Endothelial cell of umbilical vein (primary cell): ENCODE data around the gene FRMD4A. TPM values are rescaled to one million over a fixed set of nuclear protein-coding genes. Genes with fewer than 3 reads are reported as not detected.

ENCODE experiments used
- BruUV-seq: library from RNA; stranded (reverse); fragments of 400-500 nt; replicated peaks from 2 replicates; lab custom pipeline; 2021; lab: Mats Ljungman, UMichigan
- CTCF ChIA-PET: fragments of 300-600, 350-600 bp; sonication (Branson Sonifier 250); formaldehyde crosslinking; loops from one replicate; lab custom pipeline; 2021; ENCODE audit warnings: antibody characterized with exemption, inconsistent platforms; lab: Charles Lee
- POLR2A ChIA-PET: fragments of 300-600, 350-600 bp; sonication (Branson Sonifier 250); formaldehyde crosslinking; loops from one replicate; lab custom pipeline; 2021; ENCODE audit warnings: antibody characterized with exemption, inconsistent platforms; lab: Charles Lee
- DNase-seq: peaks from one replicate; pipeline ENCODE4 v3.0.0-alpha.2; 2011; ENCODE audit warnings: low read depth, low spot score
- FAIRE-seq: peaks from 2 replicates; lab custom pipeline; 2011; peaks lifted over from hg19 to GRCh38; lab: Jason Lieb, UNC
- H2AFZ ChIP-seq: 2 replicates; pipeline ENCODE4 v1.6.0; 2012; ENCODE audit warnings: low read depth, low read length, control low read depth, inconsistent platforms
- H3K27ac ChIP-seq: 2 replicates; pipeline ENCODE4 v1.5.1; 2011; ENCODE audit warnings: low read depth, mild to moderate bottlenecking, control low read depth, low read length, moderate library complexity; ENCODE audit not compliant: insufficient read depth
- H3K27me3 ChIP-seq, 2 experiments: 2 replicates each; pipeline versions ENCODE4 v1.6.0 to v1.6.1; 2011; ENCODE audit warnings: low read length in 2 of 2, mixed read lengths in 1 of 2; ENCODE audit not compliant: control insufficient read depth in 2 of 2, insufficient read depth in 2 of 2
- H3K36me3 ChIP-seq, 2 experiments: 2 replicates in 1 of 2; 3 replicates in 1 of 2; pipeline ENCODE4 v1.5.1; 2011; ENCODE audit warnings: low read length in 2 of 2, mild to moderate bottlenecking in 1 of 2, moderate library complexity in 1 of 2; ENCODE audit not compliant: control insufficient read depth in 2 of 2, insufficient read depth in 2 of 2; ENCODE audit errors: extremely low read depth in 1 of 2
- H3K4me1 ChIP-seq: 3 replicates; pipeline ENCODE4 v1.5.1; 2011; ENCODE audit warnings: mild to moderate bottlenecking, low read length; ENCODE audit not compliant: control insufficient read depth, insufficient read depth; ENCODE audit errors: extremely low read depth
- H3K4me2 ChIP-seq: 2 replicates; pipeline ENCODE4 v1.6.1; 2011; ENCODE audit warnings: low read length, control low read depth, mixed read lengths; ENCODE audit not compliant: insufficient read depth
- H3K4me3 ChIP-seq, 3 experiments: fragments of 200-600 bp in 1 of 3; sonication (generic), shearing (Covaris generic) in 1 of 3; replicated peaks in 1 of 3; 2 replicates each; pipeline ENCODE4 v1.5.1; 2011 to 2016; ENCODE audit warnings: control low read depth in 3 of 3, low read length in 3 of 3, mild to moderate bottlenecking in 2 of 3, inconsistent platforms in 1 of 3, low read depth in 1 of 3, moderate library complexity in 1 of 3; ENCODE audit not compliant: insufficient read depth in 1 of 3
- H3K79me2 ChIP-seq: 2 replicates; pipeline ENCODE4 v1.6.0; 2012; ENCODE audit warnings: low read length, inconsistent platforms; ENCODE audit not compliant: control insufficient read depth, insufficient read depth
- H3K9ac ChIP-seq: replicated peaks from 2 replicates; pipeline ENCODE3; 2011; ENCODE audit warnings: low read length, control low read depth; ENCODE audit not compliant: insufficient read depth; ENCODE audit errors: extremely low read depth
- H3K9me1 ChIP-seq: replicated peaks from 3 replicates; pipeline ENCODE4 v1.6.0; 2011; ENCODE audit warnings: mild to moderate bottlenecking, low read length; ENCODE audit not compliant: control insufficient read depth, insufficient read depth; ENCODE audit errors: extremely low read depth
- H3K9me3 ChIP-seq: replicated peaks from 2 replicates; pipeline ENCODE4 v1.5.1; 2012; ENCODE audit warnings: low read length, inconsistent platforms; ENCODE audit not compliant: control insufficient read depth, insufficient read depth
- H4K20me1 ChIP-seq: replicated peaks from 2 replicates; pipeline ENCODE3; 2011; ENCODE audit warnings: mild to moderate bottlenecking, low read length; ENCODE audit not compliant: control insufficient read depth, insufficient read depth; ENCODE audit errors: extremely low read depth
- EZH2 ChIP-seq: IDR thresholded peaks from 2 replicates; pipeline ENCODE4 v1.6.1; 2012; ENCODE audit warnings: borderline replicate concordance, low read depth, mild to moderate bottlenecking, moderate library complexity, low read length, inconsistent platforms; ENCODE audit not compliant: severe bottlenecking
- FOS ChIP-seq: IDR thresholded peaks from 2 replicates; pipeline ENCODE4 v1.6.1; 2011; ENCODE audit warnings: mild to moderate bottlenecking, low read length, moderate library complexity, borderline replicate concordance; ENCODE audit not compliant: insufficient read depth
- GATA2 ChIP-seq: IDR thresholded peaks from 2 replicates; pipeline ENCODE4 v1.7.0; 2011; ENCODE audit warnings: low read depth, mild to moderate bottlenecking, moderate library complexity, mixed read lengths, low read length; ENCODE audit not compliant: insufficient read length, insufficient read depth
- JUN ChIP-seq: IDR thresholded peaks from 2 replicates; pipeline ENCODE4 v1.6.1; 2011; ENCODE audit warnings: borderline replicate concordance, low read depth; ENCODE audit not compliant: insufficient read length, insufficient read depth
- MYC ChIP-seq: IDR thresholded peaks from one replicate; pipeline ENCODE4 v1.6.1; 2011; ENCODE audit warnings: mild to moderate bottlenecking, low read depth, low read length
- POLR2A ChIP-seq: IDR thresholded peaks from 2 replicates; pipeline ENCODE4 v1.6.1; 2012; ENCODE audit warnings: low read depth, mild to moderate bottlenecking, control low read depth, low read length
- POLR2AphosphoS5 ChIP-seq: IDR thresholded peaks from 2 replicates; pipeline ENCODE4 v1.6.1; 2012; ENCODE audit warnings: low read depth, mild to moderate bottlenecking, control low read depth, low read length, moderate library complexity; ENCODE audit not compliant: insufficient read depth
- dilution Hi-C: fragments of 300-500 bp; cut with MboI; formaldehyde crosslinking; loops from one replicate; pipeline ENCODE4 v1.15.0; 2019; ENCODE audit warnings: low sequenced_read_pairs; ENCODE audit not compliant: extremely low pct_ligation_motif_present
- intact Hi-C: fragments of 100-400 bp; cut with micrococcal nuclease; formaldehyde crosslinking; loops from one replicate; pipeline ENCODE4 v1.10.0; 2022
- polyA plus RNA-seq, 4 experiments: library from polyadenylated mRNA; depleted of rRNA in 3 of 4; stranded (reverse) in 3 of 4; unstranded in 1 of 4; fragments of >200 nt; gene quantifications; 2 replicates each; pipeline versions ENCODE4 v1.2.1 to v1.2.3, GENCODE V29; 2011 to 2012; ENCODE audit warnings: missing spikeins in 1 of 4
- total RNA-seq: library from RNA; stranded (reverse); gene quantifications from 2 replicates; pipeline ENCODE4 v1.2.3, GENCODE V29; 2021
- TF ChIP-seq, protein P1 (sequence below): IDR thresholded peaks from 2 replicates; pipeline ENCODE4 v1.6.1; 2011; ENCODE audit not compliant: insufficient read depth, insufficient read length
- TF ChIP-seq, protein P2 (sequence below), 2 donors: IDR thresholded peaks; 1 replicate in 1 of 2; 2 replicates in 1 of 2; pipeline ENCODE4 v1.5.1; 2011; ENCODE audit warnings: low read length in 2 of 2, mild to moderate bottlenecking in 2 of 2, moderate library complexity in 2 of 2, control low read depth in 1 of 2, inconsistent platforms in 1 of 2, low read depth in 1 of 2; ENCODE audit not compliant: insufficient read depth in 1 of 2; ENCODE audit errors: extremely low read depth in 1 of 2

Gene FRMD4A
- total and polyA plus RNA-seq, 2 donors (not counting 3 experiments of a cell fraction or from before 2014, with no cell fraction given): 123 to 148 TPM

DNA sequence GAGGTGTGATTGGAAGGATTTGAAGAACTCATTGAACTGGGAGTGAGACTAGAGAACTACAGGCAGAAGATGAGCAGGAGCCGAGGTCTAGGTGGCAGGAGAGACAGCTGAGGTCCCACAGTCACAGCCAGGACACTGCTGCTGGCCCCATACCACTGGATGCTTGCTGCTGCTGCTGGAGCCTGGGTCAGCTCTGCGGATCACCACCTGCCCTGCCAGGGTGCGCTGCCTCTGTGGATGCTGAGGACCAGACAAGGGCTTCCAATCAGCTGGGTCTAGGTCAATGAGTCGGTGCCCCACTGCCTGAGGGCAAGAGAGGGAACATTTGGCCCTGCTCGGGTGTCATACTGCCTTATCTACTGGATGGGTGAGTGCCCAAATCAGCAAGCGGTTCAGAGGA lies 94.4 kb downstream of the FRMD4A start:
- BruUV-seq: no TSS peak
- intact Hi-C loops: no loop called here
- Histone ChIP-seq H3K9ac (no peak overlapping the region), H4K20me1 (no peaks in the 10 kb centered on the region), H3K4me3 (no peak overlapping the region), H3K27ac (no peak overlapping the region), H3K9me1 (no peaks in the 10 kb centered on the region), H2AFZ (no peak overlapping the region), H3K36me3 (no peaks in the 10 kb centered on the region), H3K4me1 (no peaks in the 10 kb centered on the region), H3K4me2 (no peak overlapping the region), H3K79me2 (no peaks in the 10 kb centered on the region), H3K9me3 (no peaks in the 10 kb centered on the region), H3K27me3 (peaks cover 7 to 9% of the 10 kb centered on the region in 2 experiments)
- dilution Hi-C loops: no loop called here
- CTCF ChIA-PET: interaction anchor here (0.6 kb wide), 1 partner anchor 123 kb away, joined by 6 read pairs; no protein-coding TSS in a partner anchor
- TF ChIP-seq JUN (no peak), MYC (no peak), FOS (no peak), EZH2 (no peak), POLR2AphosphoS5 (no peak), POLR2A (no peak), GATA2 (no peak)
- TF ChIP-seq, protein P1, sequence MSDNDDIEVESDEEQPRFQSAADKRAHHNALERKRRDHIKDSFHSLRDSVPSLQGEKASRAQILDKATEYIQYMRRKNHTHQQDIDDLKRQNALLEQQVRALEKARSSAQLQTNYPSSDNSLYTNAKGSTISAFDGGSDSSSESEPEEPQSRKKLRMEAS: no peak
- TF ChIP-seq, protein P2, sequence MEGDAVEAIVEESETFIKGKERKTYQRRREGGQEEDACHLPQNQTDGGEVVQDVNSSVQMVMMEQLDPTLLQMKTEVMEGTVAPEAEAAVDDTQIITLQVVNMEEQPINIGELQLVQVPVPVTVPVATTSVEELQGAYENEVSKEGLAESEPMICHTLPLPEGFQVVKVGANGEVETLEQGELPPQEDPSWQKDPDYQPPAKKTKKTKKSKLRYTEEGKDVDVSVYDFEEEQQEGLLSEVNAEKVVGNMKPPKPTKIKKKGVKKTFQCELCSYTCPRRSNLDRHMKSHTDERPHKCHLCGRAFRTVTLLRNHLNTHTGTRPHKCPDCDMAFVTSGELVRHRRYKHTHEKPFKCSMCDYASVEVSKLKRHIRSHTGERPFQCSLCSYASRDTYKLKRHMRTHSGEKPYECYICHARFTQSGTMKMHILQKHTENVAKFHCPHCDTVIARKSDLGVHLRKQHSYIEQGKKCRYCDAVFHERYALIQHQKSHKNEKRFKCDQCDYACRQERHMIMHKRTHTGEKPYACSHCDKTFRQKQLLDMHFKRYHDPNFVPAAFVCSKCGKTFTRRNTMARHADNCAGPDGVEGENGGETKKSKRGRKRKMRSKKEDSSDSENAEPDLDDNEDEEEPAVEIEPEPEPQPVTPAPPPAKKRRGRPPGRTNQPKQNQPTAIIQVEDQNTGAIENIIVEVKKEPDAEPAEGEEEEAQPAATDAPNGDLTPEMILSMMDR (IDR thresholded peaks at IDR 0.05; ENCODE audit: extremely low read depth in 1 of 2, insufficient read depth in 1 of 2, low read depth in 1 of 2, low read length in 2 of 2): no peak
- POLR2A ChIA-PET: no interaction called here
- FAIRE-seq: no peak
- DNase-seq: no peak
